Right lobe of liver (tissue), 4 donors: Measurements from ENCODE around the gene TSN.

ENCODE experiments used
- POLR2A ChIP-seq: fragments of 450-650 bp; IDR thresholded peaks from one replicate; pipeline ENCODE4 v1.6.1; 2017; ENCODE audit warnings: antibody characterized with exemption, mild to moderate bottlenecking
- TF ChIP-seq, protein P1 (sequence below), 4 donors: fragments of 200-600 bp in 3 of 4; fragments of 450-650 bp in 1 of 4; IDR thresholded peaks; one replicate each; pipeline versions ENCODE4 v1.5.1 to v1.8.0; 2016 to 2022; ENCODE audit warnings: antibody characterized with exemption in 4 of 4, mild to moderate bottlenecking in 2 of 4
- donor health status: DM: no; HTN: no; CAD: no.
- donor health status: DM: no; HTN: no; CAD: no.
- donor health status: DM: no; HTN: yes; CAD: no.

DNA sequence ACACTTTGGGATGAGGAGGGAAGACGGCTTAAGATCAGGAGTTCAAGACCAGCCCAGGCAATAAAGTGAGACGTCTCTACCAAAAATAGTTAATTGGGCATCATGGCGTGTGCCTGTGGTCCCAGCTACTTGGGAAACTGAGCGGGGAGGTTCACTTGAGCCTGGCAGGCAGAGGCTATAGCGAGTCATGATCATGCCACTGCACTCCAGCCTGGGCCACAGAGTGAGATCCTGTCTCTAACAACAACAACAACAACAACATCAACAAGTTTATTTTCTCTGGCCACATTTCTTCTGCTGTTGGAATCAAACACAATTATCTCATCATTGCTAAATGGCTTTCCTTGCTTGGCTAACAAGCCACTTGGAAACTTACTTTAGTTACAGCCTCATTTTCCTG, 32.1 kb upstream of the TSN start:
- TF ChIP-seq, protein P1, sequence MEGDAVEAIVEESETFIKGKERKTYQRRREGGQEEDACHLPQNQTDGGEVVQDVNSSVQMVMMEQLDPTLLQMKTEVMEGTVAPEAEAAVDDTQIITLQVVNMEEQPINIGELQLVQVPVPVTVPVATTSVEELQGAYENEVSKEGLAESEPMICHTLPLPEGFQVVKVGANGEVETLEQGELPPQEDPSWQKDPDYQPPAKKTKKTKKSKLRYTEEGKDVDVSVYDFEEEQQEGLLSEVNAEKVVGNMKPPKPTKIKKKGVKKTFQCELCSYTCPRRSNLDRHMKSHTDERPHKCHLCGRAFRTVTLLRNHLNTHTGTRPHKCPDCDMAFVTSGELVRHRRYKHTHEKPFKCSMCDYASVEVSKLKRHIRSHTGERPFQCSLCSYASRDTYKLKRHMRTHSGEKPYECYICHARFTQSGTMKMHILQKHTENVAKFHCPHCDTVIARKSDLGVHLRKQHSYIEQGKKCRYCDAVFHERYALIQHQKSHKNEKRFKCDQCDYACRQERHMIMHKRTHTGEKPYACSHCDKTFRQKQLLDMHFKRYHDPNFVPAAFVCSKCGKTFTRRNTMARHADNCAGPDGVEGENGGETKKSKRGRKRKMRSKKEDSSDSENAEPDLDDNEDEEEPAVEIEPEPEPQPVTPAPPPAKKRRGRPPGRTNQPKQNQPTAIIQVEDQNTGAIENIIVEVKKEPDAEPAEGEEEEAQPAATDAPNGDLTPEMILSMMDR (IDR thresholded peaks at IDR 0.05), result no peak
- TF ChIP-seq POLR2A, result no peak
